ENCODE results near the gene KAT8.

Gene KAT8

GRCh38 chr16:31108794-31109558 is 8.5 kb upstream of the KAT8 start:
- no peak for DNase-seq

DNA sequence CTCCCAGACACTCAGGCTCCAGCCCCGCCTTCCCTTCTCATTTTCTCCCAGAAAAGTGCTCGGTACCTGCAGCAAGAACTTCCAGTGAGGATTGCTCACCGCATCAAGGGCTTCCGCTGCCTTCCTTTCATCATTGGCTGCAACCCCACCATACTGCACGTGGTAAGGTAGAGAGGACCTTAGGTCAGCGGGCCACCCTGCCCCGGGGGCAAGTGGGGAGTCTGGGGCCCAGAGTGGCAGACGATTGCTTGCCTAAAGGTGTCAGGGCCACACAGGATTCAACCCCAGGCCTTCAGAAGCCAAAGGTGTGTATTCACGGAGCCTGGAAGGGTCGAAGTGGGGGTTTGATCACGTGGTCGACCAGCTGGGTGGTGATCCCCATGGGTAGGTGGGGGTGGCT is 7.8 kb upstream of the KAT8 start:
- no peak for DNase-seq

DNA sequence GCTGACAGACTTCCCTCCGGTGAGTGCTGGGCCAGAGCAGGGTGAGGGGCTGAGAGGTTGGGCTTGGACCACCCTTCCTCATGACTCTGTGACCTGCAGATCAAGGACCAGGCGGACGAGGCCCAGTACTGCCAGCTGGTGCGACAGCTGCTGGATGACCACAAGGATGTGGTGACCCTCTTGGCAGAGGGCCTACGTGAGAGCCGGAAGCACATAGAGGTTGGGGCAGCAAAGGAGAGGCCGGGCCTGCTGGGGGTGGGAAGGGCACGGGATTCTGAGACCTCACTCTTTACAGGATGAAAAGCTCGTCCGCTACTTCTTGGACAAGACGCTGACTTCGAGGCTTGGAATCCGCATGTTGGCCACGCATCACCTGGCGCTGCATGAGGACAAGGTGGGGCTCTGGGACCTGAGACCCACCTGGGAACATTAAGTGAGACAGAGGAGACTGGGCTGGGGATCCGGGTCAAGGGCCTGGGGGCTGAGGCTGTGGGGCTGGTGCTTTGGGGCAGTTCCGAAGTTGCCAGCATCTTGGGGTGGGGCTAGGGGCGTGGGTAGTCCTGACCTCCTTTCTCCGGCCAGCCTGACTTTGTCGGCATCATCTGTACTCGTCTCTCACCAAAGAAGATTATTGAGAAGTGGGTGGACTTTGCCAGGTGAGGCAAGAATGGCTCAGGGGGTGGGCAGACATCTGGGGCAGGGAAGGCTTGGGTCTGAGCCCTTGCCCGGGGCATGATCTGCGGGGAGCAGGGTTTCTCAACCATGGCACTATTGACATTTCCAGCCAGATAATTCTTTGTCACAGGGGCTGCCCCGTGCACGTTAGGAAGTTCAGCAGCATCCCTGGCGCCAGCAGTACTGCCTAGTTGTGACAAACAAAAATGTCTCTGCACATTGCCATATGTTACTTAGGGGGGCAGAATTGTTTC is 7.1 kb upstream of the KAT8 start:
- DNase-seq = no peak

- DNase-seq = no peak
Observed at GRCh38 chr16:31111881-31112466, 5.5 kb upstream of the KAT8 start.

DNA sequence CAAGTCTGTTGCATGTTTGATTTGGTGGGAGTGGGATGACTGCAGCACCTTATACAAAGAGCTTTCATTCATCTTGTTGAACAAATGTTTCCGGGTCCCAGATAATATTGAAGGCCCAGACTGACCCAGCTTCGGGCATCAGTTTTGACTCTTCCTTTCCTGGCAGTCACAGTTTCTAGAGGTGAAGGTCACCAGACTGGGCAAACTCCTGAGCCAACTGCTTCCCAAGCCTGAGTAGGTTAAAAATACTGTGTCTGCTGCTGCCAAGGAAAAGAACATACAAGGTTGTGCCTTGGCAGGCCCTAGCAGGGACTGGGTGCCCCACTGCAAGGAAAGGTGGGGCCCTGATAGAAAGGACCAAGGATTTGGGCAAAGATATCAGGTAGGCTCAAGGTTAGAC is 4.8 kb upstream of the KAT8 start:
- DNase-seq = no peak

- DNase-seq = no peak
Observed at GRCh38 chr16:31113121-31114120, 4.0 kb upstream of the KAT8 start.

GRCh38 chr16:31114468-31114867 is 3.0 kb upstream of the KAT8 start:
- DNase-seq = no peak

GRCh38 chr16:31118223-31119155 is 1.0 kb downstream of the KAT8 start:
- no peak for DNase-seq

DNA sequence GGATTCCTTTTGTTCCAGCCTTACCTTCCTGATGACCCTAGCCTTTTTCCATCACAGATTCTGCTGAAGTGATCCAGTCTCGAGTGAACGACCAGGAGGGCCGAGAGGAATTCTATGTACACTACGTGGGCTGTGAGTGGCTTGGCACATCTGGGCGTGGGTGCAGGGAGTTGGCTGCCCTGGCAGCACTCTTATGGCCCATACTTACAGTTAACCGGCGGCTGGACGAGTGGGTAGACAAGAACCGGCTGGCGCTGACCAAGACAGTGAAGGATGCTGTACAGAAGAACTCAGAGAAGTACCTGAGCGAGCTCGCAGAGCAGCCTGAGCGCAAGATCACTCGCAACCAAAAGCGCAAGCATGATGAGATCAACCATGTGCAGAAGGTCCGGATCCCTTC is 2.7 kb downstream of the KAT8 start:
- no peak for DNase-seq

GRCh38 chr16:31125844-31126243 is 8.4 kb downstream of the KAT8 start:
- DNase-seq = no peak

- no peak for DNase-seq
Observed at GRCh38 chr16:31127182-31127581, 9.7 kb downstream of the KAT8 start.

DNA sequence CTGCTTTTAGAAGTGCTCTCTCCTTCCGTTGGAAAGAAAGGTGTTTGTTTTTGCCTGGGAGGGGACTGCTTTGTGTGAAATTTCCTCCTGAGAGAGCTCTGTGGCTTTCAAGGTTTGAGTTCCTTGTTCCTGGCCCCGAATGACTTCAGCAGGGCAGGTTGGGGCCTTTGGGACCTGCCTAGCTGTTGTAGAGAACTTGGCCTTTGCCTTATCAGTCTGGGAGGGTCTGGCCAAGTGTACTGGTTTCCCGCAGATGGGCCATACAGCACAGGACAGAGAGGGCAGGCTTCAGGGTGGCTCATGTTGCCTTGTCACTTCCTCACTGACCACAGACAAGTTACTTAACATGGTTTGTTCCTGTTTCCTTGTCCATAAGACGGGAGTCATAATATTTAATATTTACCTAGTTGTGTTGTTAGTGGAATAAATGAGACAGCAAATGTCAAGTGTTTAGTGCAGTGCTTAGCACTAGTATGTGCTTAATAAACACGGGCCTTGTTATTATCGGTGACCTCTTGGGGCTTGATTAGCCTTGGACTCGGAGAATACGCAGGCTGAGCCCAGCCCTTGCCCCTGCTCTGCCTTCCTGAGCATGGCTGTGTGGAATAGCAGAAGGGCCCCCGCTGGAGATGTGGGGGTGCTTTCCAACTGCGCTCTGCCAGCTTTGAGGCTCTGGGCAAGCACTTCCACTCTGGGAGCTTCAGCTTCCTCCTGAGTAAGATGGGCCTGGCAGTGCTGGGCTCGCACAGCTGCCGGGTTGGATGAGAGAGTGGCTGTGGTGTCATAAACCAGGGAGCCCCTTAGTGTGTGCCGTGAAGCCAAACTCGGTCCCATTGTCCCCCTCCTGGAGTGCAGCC is 11.5 kb downstream of the KAT8 start:
- no peak for DNase-seq

DNA sequence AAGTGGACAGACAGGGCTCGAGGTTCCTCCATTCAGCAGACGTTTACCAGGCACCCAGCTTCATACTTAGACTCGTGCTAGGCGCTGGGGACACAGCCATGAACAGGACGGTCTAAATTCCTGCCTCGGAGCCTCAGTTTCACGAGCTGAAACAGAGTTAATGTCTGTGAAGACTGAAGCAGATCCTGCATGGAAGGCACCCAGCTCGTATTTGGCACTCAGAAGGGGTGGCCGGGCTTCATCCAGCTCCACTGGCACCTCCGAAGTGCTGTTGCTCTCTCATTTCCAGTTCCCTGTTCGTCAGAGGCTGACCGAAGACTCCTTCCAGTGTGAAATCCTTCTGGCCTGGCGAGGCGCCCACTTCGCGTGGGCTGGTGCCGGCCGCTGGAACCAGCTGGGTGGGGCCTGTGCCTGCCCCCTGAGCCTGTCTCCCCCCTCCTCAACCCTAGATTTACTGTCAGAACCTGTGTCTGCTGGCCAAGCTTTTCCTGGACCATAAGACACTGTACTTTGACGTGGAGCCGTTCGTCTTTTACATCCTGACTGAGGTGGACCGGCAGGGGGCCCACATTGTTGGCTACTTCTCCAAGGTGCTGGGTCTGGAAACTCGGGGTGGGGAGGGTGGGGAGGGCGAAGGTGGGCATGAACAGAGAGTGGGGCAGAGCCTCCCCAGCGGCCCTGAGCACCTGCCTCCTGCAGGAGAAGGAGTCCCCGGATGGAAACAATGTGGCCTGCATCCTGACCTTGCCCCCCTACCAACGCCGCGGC is 12.3 kb downstream of the KAT8 start:
- no peak for DNase-seq

- DNase-seq = no peak
Observed at GRCh38 chr16:31130336-31130891, 12.9 kb downstream of the KAT8 start.

DNA sequence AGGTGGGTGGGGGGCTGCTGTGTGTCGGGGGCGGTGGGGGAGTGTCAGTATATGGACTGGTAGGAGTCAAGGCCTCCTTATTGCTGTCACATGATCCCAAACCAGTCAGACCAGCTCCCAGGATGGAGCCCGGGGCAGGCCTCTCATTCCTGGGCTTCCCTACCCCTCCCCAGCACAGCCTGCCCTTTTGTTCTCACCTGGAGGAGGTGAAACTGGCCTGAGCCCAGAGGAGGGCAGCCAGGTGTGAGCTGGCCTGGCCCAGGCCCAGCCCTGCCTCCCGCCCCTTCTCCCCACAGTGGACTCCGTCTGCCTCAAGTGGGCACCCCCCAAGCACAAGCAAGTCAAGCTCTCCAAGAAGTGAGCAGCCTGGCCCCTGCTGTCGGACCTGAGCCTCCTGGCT is 13.4 kb downstream of the KAT8 start:
- no peak for DNase-seq

DNA sequence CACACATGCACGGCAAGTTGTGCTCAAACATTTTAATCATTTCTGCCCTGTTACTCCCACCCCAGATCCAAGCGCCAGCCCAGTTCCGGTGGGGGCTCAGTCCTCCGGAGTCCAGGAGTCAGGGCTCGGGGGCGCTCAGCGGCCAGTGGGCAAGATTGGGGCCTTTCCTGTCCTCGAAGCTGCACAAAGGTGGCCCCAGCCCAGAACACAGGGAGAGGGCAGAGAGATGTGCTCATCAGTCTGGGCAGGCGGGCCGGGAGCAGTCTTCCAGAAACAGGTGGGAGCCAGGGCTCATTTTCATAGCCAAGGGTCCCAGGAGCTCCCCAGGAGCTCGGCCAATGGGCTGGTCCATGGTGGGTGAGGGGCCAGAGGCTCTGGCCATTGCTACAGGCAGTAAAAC is 14.0 kb downstream of the KAT8 start:
- DNase-seq = no peak

- no peak for DNase-seq
Observed at GRCh38 chr16:31131841-31132271, 14.4 kb downstream of the KAT8 start.

GRCh38 chr16:31132303-31132979 is 15.0 kb downstream of the KAT8 start:
- DNase-seq = no peak

Measured in DMS 273 treated with DMSO at 0.1 percent for 48 hours (cell line).